Gastroesophageal sphincter (tissue), 3 donors: ENCODE results near the gene HAUS7.

ENCODE experiments used
- CTCF ChIP-seq, 4 experiments: fragments of 200-600 bp in 2 of 4; fragments of 450-650 bp in 2 of 4; sonication (generic) in 1 of 4; IDR thresholded peaks; one replicate each; pipeline ENCODE4 v1.5.1; 2017 to 2019; ENCODE audit warnings: antibody characterized with exemption in 4 of 4, mild to moderate bottlenecking in 2 of 4, moderate library complexity in 2 of 4
- POLR2A ChIP-seq, 2 donors: fragments of 450-650 bp; IDR thresholded peaks; one replicate each; pipeline ENCODE4 v1.6.1; 2017; ENCODE audit warnings: antibody characterized with exemption in 2 of 2, mild to moderate bottlenecking in 2 of 2, moderate library complexity in 1 of 2
- POLR2AphosphoS5 ChIP-seq: sonication (generic); formaldehyde crosslinking; IDR thresholded peaks from one replicate; pipeline ENCODE4 v1.6.1; 2017; ENCODE audit warnings: antibody characterized with exemption

- TF ChIP-seq POLR2AphosphoS5: no peak
- no peak for TF ChIP-seq POLR2A (IDR thresholded peaks at IDR 0.05)
- TF ChIP-seq CTCF (IDR thresholded peaks at IDR 0.05): no peak
Measured at GRCh38 chrX:153445856-153446635, 24.3 kb downstream of the HAUS7 start, which contains the start of gene TREX2.
